Glomerular endothelial cell (primary cell): ENCODE data around the gene PCGF5. TPM values are rescaled to one million over a fixed set of nuclear protein-coding genes. Genes with fewer than 3 reads are reported as not detected.
"Not testable (repeated sequence)": the region's sequence is repeated elsewhere in the genome, so short reads cannot be mapped to it uniquely, and the experiment has no call there.

Experiments
- DNase-seq: peaks from one replicate; pipeline ENCODE4 v3.0.0-alpha.2; 2011; ENCODE audit warnings: low read depth, low spot score; ENCODE audit errors: extremely low read depth
- total RNA-seq: library from RNA; depleted of rRNA; stranded (reverse); fragments of >200 nt; gene quantifications from 2 replicates; pipeline ENCODE4 v1.2.3, GENCODE V29; 2015

Gene PCGF5
- total RNA-seq, result 22.8 and 27.5 TPM in 2 replicates

DNA sequence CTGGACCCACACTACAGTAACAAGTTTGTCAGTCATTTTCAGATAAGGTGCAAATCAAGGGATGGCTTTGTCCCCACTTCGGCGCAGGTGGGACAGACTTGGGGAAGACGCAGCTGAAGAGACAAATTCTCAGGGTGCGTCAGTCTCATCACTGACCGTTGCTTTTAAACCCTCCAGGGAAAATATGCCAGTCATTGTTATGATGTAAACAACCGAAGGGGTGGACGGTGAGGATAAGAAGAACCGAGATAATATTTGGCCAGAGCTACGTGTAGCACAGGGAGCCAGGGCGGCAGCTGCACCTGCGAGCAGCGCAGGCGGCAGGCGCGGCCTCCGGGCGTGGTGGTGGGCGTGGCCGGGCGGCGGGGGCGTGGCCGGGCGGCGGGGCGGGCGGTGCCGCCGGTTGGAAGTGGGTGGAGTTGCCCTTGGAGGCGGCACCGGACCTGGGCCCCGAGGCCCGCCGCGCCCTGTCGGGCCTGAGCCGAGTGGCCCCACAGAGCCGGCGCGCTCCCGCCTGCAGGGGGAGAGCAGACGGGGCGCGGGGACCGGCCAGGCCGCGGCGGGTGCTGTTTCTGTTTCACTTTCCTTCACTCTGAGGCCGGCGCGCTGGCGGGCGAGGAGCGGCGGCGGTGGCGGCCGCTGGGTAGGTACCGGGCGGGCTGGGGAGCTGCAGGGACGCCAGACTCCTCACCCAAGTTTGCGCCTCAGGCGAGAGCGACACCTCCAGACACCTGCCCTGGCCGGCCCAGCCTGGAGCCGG is at the start of gene PCGF5:
Gene PCGF5 (plus strand): TSS at position 470 of the 760 bp plus-strand sequence. CDS start 2,209 bp downstream, outside the sequence.
- no peak for DNase-seq

DNA sequence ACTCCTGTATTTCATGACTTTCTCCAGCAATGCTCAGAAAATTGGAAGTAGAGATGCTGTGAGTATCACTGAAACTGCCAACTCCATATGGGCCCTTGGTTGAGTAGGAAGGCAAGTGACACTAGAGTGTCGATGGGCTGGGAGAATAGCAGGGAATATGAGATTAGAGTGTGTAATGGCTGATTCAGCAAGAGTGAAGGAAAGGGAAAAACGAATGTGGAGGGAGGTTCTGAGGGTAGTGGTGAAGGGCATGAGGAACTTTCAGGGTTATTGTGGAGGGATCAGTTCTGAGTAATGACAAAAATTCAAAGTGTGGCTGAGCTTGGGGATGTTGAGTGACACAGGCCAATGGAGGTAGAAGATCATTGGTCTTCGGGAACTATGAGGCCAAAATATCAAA is 49.0 kb upstream of the PCGF5 start:
- DNase-seq, result no peak

DNA sequence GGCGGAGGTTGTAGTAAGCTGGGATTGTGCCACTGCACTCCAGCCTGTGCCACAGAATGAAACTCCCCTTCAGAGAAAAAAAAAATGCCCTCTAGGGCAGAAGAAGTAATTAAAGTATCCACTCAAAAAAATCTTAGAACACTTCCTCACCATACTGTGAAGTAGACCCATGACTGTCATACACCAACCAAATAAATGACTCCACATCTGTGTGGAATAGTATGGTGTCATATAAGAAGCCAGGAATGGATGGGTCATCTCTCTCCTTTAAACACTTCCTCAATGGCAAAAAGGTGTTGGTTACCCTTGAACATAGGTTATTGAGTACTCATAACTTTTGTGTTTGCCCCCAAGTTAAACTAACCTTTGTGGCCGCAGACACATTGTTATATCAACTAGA is 48.1 kb upstream of the PCGF5 start:
- DNase-seq, result no peak

DNA sequence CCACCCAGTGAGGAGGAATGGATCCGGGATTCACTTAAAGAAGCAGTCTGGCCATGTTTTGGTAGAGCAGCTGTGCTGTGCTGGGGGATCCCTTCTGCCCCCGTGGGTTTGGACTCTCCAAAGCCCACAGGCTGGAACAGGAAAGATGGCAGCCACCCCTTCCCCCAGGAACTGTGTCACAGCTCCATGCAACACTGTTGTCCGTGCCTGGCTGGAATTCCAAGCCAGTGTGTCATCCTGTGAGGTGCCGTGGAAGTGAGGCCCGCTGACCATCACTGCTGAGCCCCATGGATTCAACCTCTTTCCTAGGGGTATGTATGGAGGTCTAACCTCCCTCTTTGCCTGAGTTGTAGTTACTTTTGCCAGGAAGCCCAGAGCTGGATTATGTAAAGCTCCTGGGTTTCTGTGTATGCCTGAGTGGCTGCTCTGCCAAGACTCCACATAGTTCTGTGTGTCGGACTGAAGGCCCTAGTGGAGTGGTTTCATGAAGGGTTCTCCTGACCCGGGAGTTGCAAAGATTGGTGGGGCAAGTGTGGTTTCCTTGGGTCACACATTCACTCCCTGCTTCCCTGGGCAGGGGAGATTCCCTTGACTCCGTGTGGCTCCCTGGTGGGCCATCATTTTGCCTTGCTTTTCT is 35.1 kb upstream of the PCGF5 start:
- DNase-seq, result no peak

DNA sequence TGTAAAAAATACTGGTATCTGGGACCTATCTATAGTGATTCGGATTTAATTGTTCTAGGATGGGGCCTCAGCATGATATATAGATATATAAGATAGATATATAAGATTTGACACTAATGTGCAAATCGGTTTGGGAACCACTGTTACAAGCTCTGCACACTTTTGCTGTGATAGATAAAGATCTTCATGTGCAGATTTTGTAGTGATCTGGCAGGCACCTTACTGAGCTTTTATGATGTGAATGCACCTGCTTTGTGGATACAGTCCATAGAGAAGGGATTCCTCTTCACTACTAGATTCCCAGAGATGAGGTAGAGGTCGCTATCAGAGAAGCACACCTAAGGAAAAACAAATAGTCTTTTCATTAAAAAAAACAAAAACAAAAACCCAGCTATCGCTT is 33.3 kb upstream of the PCGF5 start:
- no peak for DNase-seq

DNA sequence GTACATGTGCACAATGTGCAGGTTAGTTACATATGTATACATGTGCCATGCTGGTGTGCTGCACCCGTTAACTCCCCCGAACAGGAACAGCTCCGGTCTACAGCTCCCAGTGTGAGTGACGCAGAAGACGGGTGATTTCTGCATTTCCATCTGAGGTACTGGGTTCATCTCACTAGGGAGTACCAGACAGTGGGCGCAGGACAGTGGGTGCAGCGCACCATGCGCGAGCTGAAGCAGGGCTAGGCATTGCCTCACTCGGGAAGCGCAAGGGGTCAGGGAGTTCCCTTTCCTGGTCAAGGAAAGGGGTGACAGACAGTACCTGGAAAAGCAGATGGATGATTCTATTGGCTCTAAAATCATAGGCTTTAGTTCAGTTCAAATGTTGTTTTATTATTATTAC is 32.5 kb upstream of the PCGF5 start:
- DNase-seq, result not testable (repeated sequence)

DNA sequence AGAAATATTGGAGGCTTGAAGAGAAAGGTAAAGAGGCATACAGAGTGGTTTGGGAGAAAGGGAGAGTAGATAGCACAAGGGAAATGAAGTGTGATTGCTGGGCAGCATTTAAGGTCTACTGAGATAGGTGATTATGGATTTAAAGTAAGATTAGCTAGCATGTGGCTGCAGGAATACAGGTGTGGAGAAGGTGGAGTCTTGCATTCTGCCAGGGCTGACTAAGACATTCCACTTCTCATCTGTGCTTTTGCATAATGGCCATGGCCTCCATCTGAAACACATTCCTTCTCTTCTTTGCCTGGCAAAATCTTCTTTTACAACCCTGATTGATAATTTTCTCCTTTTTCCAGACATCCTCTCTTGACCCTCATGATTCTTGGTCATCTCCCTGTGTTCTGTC is 31.6 kb upstream of the PCGF5 start:
- DNase-seq, result no peak

DNA sequence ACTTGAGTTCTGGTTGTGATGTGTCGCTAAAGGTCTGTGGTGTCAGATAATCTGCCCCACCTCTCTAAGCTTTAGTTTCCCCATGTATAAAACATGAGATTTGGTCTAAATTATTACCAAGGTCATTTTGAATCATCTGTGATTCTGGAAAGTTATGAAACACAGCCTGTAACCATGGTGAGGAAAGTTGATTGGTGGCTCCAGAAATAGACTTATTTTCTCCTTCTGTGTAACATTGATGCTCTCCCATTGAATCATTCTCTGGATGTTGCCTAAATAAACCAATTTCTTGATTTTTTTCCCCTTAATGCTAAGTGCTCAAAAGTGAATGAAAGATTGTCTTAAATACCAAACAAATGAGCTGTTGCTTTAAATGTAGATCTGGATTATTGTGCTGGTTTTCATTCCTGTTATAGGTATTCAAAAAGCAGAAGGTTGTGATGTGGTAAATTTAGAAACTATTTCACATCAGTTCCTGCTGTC is 30.0 kb upstream of the PCGF5 start:
- DNase-seq, result no peak

DNA sequence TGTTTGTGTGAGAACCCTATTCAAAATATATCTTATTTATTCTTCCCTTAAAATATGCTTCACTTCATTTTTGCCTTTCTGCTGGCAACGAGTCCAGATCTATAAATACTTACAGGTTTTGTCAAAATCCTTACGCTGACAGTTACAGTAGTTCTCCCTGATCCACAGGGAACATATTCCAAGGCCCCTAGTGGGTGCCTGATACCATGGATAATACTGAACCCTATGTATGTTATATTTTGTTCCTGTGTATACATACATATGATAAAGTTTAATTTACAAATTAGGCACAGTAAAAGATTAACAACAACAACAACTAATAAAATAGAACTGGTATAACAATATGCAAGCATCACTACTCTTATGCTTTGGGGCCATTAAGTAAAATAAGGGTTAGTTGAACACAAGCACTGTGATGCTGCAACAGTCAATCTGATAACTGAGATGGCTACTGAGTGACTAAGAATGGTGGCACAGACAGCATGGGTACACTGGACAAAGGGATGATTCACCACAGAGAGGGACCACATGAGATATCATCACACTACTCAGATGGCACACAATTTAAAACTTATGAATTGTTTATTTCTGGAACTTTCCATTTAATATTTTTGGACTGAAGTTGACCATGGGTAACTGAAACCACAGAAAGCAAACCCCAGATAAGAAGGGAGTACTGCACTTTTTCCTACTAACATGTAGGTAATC is 29.4 kb upstream of the PCGF5 start:
- no peak for DNase-seq

DNA sequence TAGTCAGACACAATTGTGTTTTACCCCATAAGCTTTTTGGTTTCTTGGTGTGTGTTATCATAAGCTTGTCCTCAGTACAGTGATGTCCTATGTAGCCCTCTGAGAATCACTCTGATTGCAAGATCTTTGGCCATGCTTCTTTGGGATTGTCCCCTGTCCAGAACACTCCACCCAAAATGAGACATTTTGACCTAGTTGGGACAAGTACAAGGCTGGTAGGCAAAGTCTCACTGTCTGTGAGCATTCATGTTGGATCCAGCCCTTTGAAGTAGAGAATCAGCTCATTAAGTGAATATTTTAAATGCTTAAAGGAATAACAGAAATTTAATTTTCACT is 28.9 kb upstream of the PCGF5 start:
- DNase-seq, result no peak

DNA sequence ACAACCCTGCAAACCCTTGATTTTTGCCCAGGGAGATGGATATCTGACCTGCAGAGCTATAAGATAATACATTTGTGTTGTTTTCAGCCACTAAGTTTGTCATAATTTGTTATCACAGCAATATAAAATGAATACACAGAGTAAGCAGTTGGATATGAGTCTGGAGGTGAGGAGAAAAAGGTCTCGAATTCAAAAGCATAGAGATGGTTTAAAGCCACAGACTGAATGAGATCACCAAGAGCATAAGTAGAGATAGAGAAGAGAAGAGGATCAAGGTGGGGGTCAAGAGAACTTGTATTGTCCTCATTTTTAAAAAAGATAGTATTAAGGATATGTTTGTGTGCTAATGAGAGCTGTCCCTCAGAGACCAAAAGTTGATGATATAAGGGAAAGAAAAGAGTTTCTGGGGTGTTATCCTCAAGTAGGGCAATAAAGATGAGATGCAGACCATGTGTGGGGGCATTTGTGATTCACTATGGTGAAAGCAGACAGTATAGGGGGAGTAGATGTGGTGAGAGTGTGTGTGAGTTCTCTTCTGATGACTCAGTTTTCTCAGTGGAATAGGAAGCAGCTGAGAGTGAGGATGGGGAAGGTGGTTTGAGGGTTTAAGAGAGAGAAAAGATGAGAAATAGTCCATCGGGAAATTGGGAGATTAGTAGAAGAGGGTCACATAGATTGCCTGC is 25.8 kb upstream of the PCGF5 start:
- no peak for DNase-seq

DNA sequence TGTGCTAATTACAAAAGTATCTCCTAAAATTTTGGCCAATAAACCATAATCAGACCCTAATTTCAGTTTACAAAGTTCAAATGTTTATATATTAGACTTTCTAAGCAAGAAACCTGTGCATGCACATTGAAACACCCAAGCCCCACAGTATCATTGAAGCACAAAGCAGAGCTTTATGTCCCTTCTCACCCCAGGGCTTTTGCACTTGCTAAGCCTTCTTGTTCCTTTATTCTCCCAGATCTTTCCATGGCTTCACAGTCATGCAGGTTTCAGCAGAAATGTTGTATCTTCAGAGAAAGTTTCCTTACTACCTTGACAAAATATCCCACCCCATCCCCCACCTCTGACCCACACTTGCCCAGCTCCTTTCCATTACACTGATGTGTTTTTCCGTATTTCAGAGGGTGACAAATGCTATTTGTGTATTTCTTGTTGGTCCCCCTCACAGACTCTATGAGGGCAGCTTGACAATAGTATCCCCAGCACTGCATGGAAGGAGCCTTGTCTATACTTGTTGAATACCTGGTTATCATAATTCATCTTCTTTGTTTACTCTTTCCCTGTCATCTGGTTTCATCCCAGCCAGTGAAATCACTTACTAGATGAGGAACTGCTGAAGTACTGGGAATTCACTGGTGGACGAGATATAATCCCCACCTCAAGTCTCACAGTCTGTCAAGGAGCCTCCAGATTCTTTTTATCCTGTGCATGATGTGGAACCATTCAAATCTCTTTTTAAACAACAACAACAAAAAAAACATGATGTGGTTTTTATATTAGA is 24.0 kb upstream of the PCGF5 start:
- no peak for DNase-seq

DNA sequence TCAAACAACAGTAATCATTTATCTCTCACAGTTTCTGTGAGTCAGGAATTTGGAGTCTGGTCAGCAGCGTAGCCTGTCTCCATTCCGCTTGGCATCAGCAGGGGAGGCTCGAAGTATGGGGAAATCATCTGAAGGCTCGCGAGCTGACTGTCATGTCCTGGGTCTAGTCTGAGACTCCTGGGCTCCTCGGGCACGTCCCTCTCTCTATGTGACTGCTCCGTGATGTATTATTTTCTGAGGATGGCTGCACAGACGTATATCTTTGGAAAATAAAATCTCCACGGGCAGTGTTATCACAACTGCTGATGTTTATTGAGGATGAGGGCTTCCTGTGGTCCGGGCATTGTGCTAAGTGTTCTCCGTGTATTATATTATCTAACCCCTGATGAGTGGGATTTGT is 23.3 kb upstream of the PCGF5 start:
- no peak for DNase-seq

DNA sequence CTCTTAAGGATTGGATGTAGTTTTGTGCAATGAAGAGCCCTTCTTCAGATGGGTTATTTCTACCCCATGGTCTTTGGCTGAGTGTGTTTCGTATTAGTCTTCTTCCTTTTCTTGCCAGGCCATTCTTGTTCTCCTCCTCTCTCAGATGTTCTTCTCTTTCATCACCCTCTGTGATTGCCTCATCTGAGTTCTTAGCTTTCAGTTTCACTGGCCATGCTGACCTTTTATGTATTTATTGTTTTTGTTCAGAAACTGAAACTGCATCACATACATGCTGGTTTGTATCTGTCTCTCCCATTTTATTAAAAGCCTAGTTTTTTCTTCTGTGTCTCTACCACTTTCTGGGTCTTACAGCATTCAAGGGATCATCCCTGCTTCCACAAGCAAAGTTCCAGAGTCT is 21.7 kb upstream of the PCGF5 start:
- no peak for DNase-seq

DNA sequence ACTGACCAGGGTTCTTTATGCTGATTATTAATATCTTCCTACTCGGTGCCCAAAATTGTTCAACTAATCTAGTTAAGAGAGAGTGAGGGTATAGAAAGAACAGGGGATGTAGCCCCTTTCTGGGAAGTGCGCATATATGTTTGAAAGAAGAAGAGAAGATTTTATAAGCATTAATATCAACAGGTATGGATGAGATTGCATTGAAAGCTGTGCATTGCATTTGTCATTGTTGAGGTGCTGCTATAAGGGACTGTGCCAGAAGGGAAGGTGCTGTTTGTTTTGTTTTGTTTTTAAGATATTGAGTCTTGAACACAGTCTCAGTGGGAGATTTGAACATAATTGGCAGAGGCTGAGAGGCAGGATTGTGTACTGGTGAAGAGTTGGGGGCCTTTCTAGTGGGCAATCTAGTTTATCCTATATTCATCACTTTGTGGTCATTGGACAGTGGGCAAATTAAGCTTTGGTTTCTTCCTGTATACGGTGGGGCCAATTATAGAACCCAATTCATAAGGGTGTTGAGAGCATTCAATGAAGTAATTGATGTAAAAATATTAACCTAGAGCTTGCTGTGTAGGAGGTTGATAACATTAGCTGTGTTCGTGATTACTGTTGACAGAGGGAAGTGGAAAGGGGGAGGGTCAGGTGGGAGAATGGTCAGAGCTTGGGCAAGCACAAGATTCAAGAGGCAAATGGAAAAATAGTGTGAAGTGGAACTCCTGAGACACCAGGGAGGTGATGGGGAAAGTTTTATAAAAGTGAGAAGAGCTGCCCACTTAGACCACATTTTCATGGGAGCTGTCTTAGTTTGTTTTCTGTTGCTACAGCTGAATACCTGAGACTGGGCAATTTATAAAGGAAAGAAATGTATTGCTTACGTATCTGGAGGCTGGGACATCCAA is 19.9 kb upstream of the PCGF5 start:
- no peak for DNase-seq

DNA sequence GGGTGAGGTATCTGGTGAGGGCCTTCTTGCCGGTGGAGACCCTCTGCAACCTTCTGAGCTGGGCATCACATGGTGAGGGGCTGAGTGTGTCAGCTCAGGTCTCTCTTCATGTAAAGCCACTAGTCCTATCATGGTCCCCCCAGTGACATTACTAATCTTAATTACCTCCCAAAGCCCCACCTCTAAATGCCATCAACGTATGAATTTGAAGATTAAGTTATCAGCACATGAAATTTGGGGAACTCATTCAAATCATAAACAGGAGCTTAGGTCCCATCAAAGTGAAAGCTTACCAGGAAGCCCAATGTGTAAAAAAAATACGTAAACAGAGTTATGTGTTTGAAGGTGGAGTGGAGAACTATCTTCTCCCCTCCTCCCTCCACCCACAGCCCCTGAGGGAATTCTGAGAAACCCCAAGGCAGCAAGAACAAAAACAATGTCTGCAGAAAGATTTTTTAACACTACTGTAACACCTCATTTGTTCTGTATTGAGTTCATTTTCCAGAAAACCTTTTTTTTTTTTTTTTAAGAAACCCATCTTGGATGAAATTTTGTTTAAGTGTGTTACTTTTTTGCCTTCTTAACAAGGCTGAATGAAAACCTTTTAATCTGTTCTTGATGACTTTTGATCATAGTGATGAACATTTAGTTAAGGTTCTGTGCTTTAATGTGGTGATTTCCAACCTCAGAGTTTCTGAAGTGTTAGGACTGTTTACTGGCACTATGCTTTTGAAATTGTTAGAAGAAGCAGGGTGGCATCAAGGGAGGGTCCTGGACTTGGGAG is 19.1 kb upstream of the PCGF5 start:
- DNase-seq, result no peak

DNA sequence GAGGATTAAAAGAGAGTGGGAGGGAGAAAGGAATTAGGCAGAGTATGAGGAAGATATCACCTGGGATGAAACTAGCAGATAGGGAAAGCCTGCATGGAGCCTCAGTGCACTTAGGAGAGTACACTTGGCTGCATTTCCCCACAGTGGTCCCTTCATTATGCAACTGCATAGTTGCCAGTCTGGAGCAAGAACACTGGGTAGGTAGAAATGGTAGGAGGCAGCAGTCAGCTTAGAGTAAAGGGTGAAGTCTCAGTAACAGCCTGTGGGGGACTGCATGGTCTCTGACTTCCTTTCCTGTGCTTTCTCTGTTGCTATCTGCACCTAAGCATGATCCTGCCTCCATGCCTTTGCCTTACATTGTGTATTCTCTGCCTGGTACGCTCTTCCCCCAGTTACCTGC is 14.0 kb upstream of the PCGF5 start:
- DNase-seq, result no peak

DNA sequence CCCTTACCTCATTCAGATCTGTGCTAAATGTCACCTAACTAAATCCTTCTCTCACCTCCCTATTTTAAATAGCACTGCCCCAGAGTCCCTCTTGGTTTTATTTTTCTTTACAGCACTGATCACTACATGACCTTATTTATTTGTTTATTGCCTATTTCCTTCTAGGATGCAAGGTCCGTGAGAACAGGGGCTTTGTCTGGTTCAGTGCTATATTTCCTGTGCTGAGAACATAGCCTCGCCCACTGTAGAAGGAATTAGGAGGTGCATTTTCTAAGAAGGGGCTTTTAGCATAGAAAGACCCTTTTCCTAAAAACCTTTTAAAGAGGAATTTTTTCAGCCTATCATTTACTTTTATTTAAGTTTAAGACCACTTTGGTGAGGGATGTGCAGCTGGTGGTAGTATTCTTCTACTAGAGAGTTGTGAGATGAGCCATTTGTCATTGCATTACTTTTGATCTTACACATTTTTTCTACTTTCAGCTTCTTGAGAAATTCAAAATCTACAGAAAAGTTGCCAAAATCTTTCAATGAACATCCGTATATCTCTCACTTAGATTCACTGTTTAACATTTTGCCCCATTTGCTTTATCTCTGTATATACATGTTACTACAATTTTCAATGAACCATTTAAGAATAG is 13.5 kb upstream of the PCGF5 start:
- DNase-seq, result no peak
